ENCODE data around the gene SBF1. TPM values are rescaled to one million over a fixed set of nuclear protein-coding genes. Genes with fewer than 3 reads are reported as not detected.
A peak's percentile ranks its signal among the peaks of the same experiment; 100 is the strongest.

The SBF1 gene
- total and polyA plus RNA-seq, 2 of the 13 experiments (the other 11 are each of a cell fraction or from before 2014, with no cell fraction given) = 31.7 to 40.9 TPM

- peak; percentile 72; the same call in 1 of the 2 replicates for TF ChIP-seq MYPOP (CRISPR knock-in tag; IDR thresholded peaks at IDR 0.05)
- TF ChIP-seq FOXO4 (CRISPR knock-in tag; conservative IDR thresholded peaks at IDR 0.05) = no peak
- no peak for TF ChIP-seq ZNF496 (CRISPR knock-in tag; IDR thresholded peaks at IDR 0.05; ENCODE audit: insufficient replicate concordance)
- peak; percentile 100 for TF ChIP-seq ZNF609 (CRISPR knock-in tag; IDR thresholded peaks at IDR 0.05; ENCODE audit: borderline replicate concordance)
- no peak for TF ChIP-seq WIZ (CRISPR knock-in tag; IDR thresholded peaks at IDR 0.05)
- TF ChIP-seq MAX (IDR thresholded peaks at IDR 0.05) = peak; percentile 50
- TF ChIP-seq ZUFSP (CRISPR knock-in tag; IDR thresholded peaks at IDR 0.05; ENCODE audit: borderline replicate concordance) = no peak
- no peak for TF ChIP-seq PAX8 (CRISPR knock-in tag; IDR thresholded peaks at IDR 0.05; ENCODE audit: borderline replicate concordance)
- TF ChIP-seq PHF21A (CRISPR knock-in tag; IDR thresholded peaks at IDR 0.05) = peak; percentile 93
- peak; percentile 67; the same call in 1 of the 2 replicates for TF ChIP-seq ZNF543 (CRISPR knock-in tag; IDR thresholded peaks at IDR 0.05)
- TF ChIP-seq ZNF816 (CRISPR knock-in tag; IDR thresholded peaks at IDR 0.05; ENCODE audit: borderline replicate concordance) = no peak
- TF ChIP-seq ZKSCAN8 (CRISPR knock-in tag; IDR thresholded peaks at IDR 0.05; ENCODE audit: borderline replicate concordance) = no peak
- no peak for TF ChIP-seq GRHL1 (CRISPR knock-in tag; conservative IDR thresholded peaks at IDR 0.05)
Observed at GRCh38 chr22:50396751-50397370, 78.0 kb downstream of the SBF1 start (continued).

Data from HepG2 (cell line).